Keratinocyte (primary cell): Measurements from ENCODE around the gene LAPTM5. TPM values are rescaled to one million over a fixed set of nuclear protein-coding genes. Genes with fewer than 3 reads are reported as not detected.

Experiments
- DNase-seq: peaks from one replicate; pipeline ENCODE4 v3.0.0-alpha.2; 2011; ENCODE audit warnings: low read depth, missing footprints, low spot score
- FAIRE-seq: peaks from 2 replicates; lab custom pipeline; 2011; peaks lifted over from hg19 to GRCh38; lab: Jason Lieb, UNC
- H2AFZ ChIP-seq: 2 replicates; pipeline ENCODE4 v1.6.0; 2012; ENCODE audit warnings: low read length, control low read depth, inconsistent platforms; ENCODE audit not compliant: control insufficient read depth
- H3K27ac ChIP-seq: 2 replicates; pipeline ENCODE4 v1.5.1; 2011; ENCODE audit warnings: low read length; ENCODE audit not compliant: control insufficient read depth, insufficient read depth
- H3K27me3 ChIP-seq: 3 replicates; pipeline ENCODE4 v1.6.0; 2011; ENCODE audit warnings: low read length; ENCODE audit not compliant: control insufficient read depth, insufficient read depth; ENCODE audit errors: extremely low read depth
- H3K36me3 ChIP-seq, 2 experiments: 2 replicates in 1 of 2; 3 replicates in 1 of 2; pipeline ENCODE4 v1.5.1; 2011; ENCODE audit warnings: low read length in 2 of 2, mild to moderate bottlenecking in 1 of 2; ENCODE audit not compliant: control insufficient read depth in 2 of 2, insufficient read depth in 2 of 2; ENCODE audit errors: extremely low read depth in 1 of 2
- H3K4me1 ChIP-seq: 3 replicates; pipeline ENCODE4 v1.5.1; 2011; ENCODE audit warnings: low read length; ENCODE audit not compliant: control insufficient read depth, insufficient read depth; ENCODE audit errors: extremely low read depth
- H3K4me2 ChIP-seq: 3 replicates; pipeline ENCODE4 v1.6.0; 2011; ENCODE audit warnings: low read depth, low read length; ENCODE audit not compliant: control insufficient read depth, insufficient read depth; ENCODE audit errors: extremely low read depth
- H3K4me3 ChIP-seq, 3 experiments: fragments of 200-600 bp in 1 of 3; sonication (generic) in 1 of 3; 2 replicates in 2 of 3; 3 replicates in 1 of 3; pipeline ENCODE4 v1.5.1; 2011 to 2016; ENCODE audit warnings: low read length in 3 of 3, mild to moderate bottlenecking in 3 of 3, control low read depth in 2 of 3, inconsistent platforms in 1 of 3, low read depth in 1 of 3, mixed read lengths in 1 of 3, mixed run types in 1 of 3, moderate library complexity in 1 of 3; ENCODE audit not compliant: control insufficient read depth in 2 of 3, insufficient read depth in 2 of 3; ENCODE audit errors: extremely low read depth in 1 of 3
- H3K79me2 ChIP-seq: 2 replicates; pipeline ENCODE4 v1.6.0; 2012; ENCODE audit warnings: low read length; ENCODE audit not compliant: control insufficient read depth, insufficient read depth
- H3K9ac ChIP-seq: 3 replicates; pipeline ENCODE4 v1.6.0; 2011; ENCODE audit warnings: low read length; ENCODE audit not compliant: control insufficient read depth, insufficient read depth; ENCODE audit errors: extremely low read depth
- H3K9me1 ChIP-seq: 3 replicates; pipeline ENCODE4 v1.6.0; 2011; ENCODE audit warnings: low read length; ENCODE audit not compliant: control insufficient read depth, insufficient read depth; ENCODE audit errors: extremely low read depth
- H3K9me3 ChIP-seq: 2 replicates; pipeline ENCODE4 v1.5.1; 2012; ENCODE audit warnings: low read depth, low read length; ENCODE audit not compliant: control insufficient read depth
- H4K20me1 ChIP-seq: 3 replicates; pipeline ENCODE4 v1.6.0; 2011; ENCODE audit warnings: low read length; ENCODE audit not compliant: control insufficient read depth, insufficient read depth; ENCODE audit errors: extremely low read depth
- EZH2 ChIP-seq: IDR thresholded peaks from one replicate; pipeline ENCODE4 v1.6.1; 2012; ENCODE audit warnings: inconsistent platforms, mild to moderate bottlenecking, low read length, moderate library complexity
- dilution Hi-C: fragments of 300-500 bp; cut with MboI; formaldehyde crosslinking; loops from one replicate; pipeline ENCODE4 v1.7.0; 2020; ENCODE audit warnings: low sequenced_read_pairs; ENCODE audit not compliant: extremely low pct_ligation_motif_present
- polyA plus RNA-seq, 5 experiments: library from polyadenylated mRNA; depleted of rRNA in 3 of 5; stranded (reverse) in 3 of 5; stranded (forward) in 1 of 5; unstranded in 1 of 5; fragments of >200 nt; gene quantifications; 1 replicate in 1 of 5; 2 replicates in 3 of 5; 3 replicates in 1 of 5; pipeline versions ENCODE4 v1.2.1 to v1.2.3, GENCODE V29; 2011 to 2012; ENCODE audit warnings: missing spikeins in 2 of 5, low read depth in 1 of 5, low replicate concordance in 1 of 5
- TF ChIP-seq, protein P1 (sequence below), 3 experiments: IDR thresholded peaks in 1 of 3; conservative IDR thresholded peaks in 1 of 3; optimal IDR thresholded peaks in 1 of 3; 2 replicates in 2 of 3; 3 replicates in 1 of 3; pipeline versions ENCODE3 to v1.5.1; 2011; ENCODE audit warnings: low read length in 3 of 3, mild to moderate bottlenecking in 3 of 3, moderate library complexity in 2 of 3, control low read depth in 1 of 3, inconsistent platforms in 1 of 3; ENCODE audit not compliant: insufficient read depth in 2 of 3; ENCODE audit errors: extremely low read depth in 1 of 3

The LAPTM5 gene
- polyA plus RNA-seq, 1 donor (not counting 4 experiments of a cell fraction or from before 2014, with no cell fraction given): 0.18 TPM

DNA sequence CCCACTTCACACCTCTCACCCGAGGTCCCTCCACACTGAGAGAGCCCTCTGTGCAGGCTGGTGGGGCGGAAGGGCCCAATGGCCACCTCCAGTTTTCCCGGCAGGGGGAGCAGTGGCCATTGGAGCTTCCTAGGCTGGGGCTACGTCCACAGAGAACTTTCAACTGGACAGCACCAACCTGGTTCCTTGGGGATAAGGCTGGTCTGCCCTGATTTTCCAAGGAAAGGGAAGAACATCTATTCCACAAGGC, 20.3 kb upstream of the LAPTM5 start:
- no peak overlapping the region for H3K4me2 ChIP-seq
- TF ChIP-seq, protein P1, sequence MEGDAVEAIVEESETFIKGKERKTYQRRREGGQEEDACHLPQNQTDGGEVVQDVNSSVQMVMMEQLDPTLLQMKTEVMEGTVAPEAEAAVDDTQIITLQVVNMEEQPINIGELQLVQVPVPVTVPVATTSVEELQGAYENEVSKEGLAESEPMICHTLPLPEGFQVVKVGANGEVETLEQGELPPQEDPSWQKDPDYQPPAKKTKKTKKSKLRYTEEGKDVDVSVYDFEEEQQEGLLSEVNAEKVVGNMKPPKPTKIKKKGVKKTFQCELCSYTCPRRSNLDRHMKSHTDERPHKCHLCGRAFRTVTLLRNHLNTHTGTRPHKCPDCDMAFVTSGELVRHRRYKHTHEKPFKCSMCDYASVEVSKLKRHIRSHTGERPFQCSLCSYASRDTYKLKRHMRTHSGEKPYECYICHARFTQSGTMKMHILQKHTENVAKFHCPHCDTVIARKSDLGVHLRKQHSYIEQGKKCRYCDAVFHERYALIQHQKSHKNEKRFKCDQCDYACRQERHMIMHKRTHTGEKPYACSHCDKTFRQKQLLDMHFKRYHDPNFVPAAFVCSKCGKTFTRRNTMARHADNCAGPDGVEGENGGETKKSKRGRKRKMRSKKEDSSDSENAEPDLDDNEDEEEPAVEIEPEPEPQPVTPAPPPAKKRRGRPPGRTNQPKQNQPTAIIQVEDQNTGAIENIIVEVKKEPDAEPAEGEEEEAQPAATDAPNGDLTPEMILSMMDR (optimal IDR thresholded peaks at IDR 0.05 in 1 of 3, IDR thresholded peaks at IDR 0.05 in 1 of 3, conservative IDR thresholded peaks at IDR 0.05 in 1 of 3; ENCODE audit: extremely low read depth in 1 of 3, insufficient read depth in 2 of 3, low read length in 3 of 3): no peak
- no peak for TF ChIP-seq EZH2
- H3K9me3 ChIP-seq: no peaks in the 10 kb centered on the region
- H3K9ac ChIP-seq: no peak overlapping the region
- H3K4me1 ChIP-seq: peaks cover 9% of the 10 kb centered on the region
- no peaks in the 10 kb centered on the region for H3K9me1 ChIP-seq
- DNase-seq (no peak), FAIRE-seq (no peak)
- peaks cover 14% of the 10 kb centered on the region for H3K27me3 ChIP-seq
- no peaks in the 10 kb centered on the region for H3K36me3 ChIP-seq
- no peak overlapping the region for H3K27ac ChIP-seq
- dilution Hi-C loops: no loop called here
- H2AFZ ChIP-seq: no peak overlapping the region
- no peaks in the 10 kb centered on the region for H3K79me2 ChIP-seq
- H4K20me1 ChIP-seq: no peaks in the 10 kb centered on the region
- no peak overlapping the region for H3K4me3 ChIP-seq

DNA sequence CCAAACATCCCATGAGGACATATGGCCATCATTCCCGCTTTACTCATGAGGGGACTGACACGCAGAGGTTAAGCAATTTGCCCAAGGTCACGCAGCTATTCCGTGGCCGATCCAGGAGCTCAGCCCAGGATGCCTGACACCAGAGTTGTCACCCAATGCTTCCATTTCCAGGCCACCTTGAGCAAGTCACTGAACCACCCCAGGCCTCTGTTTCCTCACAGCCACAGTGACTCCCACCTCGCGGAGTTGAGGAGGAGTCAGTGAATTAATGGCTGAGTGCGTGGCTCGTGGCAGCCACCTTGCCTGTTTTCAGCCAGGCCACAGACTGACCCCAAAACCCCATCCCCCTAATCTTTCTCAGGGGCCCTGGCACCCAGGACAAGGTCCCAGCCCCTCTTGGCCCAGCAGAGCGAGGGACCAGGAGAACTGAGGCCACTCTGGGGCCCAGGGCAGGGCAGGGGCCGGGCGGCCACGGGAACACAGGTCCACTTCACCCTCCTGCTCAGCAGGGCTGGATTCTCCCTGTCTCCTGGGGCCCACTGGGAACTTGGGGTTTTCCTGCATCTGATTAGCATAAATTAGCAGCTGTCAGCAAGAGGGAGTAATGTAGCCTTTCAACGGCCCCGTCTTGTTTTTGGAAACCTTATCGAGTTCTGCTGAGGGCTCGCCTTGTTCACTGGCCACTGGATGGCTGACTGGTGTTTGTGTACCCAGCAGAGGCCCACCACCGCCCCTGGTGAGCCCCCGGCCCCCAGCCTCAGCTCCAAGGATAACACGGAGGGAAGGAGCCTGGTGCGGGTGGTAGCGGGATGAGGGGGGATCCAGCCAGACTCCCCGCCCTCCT, 19.7 kb upstream of the LAPTM5 start:
- dilution Hi-C loops: no loop called here
- Histone ChIP-seq H3K27me3 (peaks cover 15% of the 10 kb centered on the region), H3K4me2 (no peak overlapping the region), H2AFZ (no peak overlapping the region), H3K9me1 (no peaks in the 10 kb centered on the region), H3K4me1 (peaks cover 9% of the 10 kb centered on the region), H3K9ac (no peak overlapping the region), H3K4me3 (no peak overlapping the region), H3K9me3 (no peaks in the 10 kb centered on the region), H3K36me3 (no peaks in the 10 kb centered on the region), H3K27ac (no peak overlapping the region), H4K20me1 (no peaks in the 10 kb centered on the region), H3K79me2 (no peaks in the 10 kb centered on the region)
- TF ChIP-seq EZH2: no peak
- TF ChIP-seq, protein P1 (optimal IDR thresholded peaks at IDR 0.05 in 1 of 3, IDR thresholded peaks at IDR 0.05 in 1 of 3, conservative IDR thresholded peaks at IDR 0.05 in 1 of 3; ENCODE audit: extremely low read depth in 1 of 3, insufficient read depth in 2 of 3, low read length in 3 of 3): no peak
- DNase-seq (no peak), FAIRE-seq (no peak)
